ENCODE data around the gene GLB1L3. TPM values are rescaled to one million over a fixed set of nuclear protein-coding genes. Genes with fewer than 3 reads are reported as not detected.

GLB1L3 gene, protein sequence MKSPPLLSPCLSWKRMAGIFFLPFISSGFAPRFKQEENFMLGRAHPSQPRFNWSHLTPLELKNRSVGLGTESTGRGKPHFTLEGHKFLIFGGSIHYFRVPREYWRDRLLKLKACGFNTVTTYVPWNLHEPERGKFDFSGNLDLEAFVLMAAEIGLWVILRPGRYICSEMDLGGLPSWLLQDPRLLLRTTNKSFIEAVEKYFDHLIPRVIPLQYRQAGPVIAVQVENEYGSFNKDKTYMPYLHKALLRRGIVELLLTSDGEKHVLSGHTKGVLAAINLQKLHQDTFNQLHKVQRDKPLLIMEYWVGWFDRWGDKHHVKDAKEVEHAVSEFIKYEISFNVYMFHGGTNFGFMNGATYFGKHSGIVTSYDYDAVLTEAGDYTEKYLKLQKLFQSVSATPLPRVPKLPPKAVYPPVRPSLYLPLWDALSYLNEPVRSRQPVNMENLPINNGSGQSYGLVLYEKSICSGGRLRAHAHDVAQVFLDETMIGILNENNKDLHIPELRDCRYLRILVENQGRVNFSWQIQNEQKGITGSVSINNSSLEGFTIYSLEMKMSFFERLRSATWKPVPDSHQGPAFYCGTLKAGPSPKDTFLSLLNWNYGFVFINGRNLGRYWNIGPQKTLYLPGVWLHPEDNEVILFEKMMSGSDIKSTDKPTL
- total RNA-seq (2014; rRNA removed; shearing (Covaris generic)), result 0.03 and 0.10 TPM in 2 replicates
- polyA plus RNA-seq (2015; cell fraction: cytosol; rRNA removed), result 0.06 and 0.12 TPM in 2 replicates
- 0.11 and 0.14 TPM in 2 replicates for polyA plus RNA-seq (2015; cell fraction: nucleus; rRNA removed)

DNA sequence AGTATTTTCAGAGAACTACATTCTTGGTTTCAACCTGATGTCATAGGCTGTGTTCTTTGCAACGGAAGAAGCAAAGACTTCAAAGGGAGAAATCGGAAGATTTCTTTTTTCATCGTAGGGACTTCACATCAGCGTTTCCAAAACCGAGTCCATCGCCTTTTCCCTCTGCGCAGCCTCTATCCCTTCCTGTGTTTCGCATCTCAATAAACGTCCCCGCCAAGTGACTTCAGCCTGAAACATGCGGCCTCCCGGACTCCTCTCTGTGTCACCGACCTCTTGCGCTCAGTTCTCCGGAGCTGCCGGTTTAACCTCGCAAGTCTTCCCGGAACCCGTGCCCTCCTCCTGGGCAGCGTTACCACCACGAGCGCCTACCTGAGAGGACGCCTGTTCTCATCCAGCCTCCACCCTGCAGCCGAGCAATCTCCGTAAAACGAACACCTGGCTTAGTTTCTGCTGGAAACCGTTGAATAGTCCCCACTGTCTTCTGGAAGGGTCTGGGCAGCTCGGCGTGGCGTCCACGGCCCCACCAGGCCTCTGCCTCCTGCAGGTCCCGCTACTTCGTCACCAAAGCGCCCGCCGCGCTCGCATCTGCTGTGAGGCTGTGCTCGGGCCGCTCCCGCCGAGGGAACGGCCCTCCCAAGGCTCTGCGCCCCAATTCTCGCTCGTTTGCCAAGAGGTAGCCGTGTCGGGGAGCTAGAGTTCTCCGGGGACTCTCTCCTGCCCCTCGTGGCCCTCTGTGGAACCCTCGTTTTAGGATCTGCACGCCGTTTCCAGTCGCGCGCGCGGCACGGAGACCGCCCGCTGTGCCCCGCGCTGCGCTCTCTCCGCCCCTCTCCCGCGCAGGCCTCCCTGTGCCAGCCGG is at the start of gene GLB1L3:
TSS of gene GLB1L3 (plus strand) at position 846 of the 862 bp plus-strand sequence. CDS start 362 bp downstream, outside the sequence.
- no peak for DNase-seq (ENCODE audit: low read depth)

DNA sequence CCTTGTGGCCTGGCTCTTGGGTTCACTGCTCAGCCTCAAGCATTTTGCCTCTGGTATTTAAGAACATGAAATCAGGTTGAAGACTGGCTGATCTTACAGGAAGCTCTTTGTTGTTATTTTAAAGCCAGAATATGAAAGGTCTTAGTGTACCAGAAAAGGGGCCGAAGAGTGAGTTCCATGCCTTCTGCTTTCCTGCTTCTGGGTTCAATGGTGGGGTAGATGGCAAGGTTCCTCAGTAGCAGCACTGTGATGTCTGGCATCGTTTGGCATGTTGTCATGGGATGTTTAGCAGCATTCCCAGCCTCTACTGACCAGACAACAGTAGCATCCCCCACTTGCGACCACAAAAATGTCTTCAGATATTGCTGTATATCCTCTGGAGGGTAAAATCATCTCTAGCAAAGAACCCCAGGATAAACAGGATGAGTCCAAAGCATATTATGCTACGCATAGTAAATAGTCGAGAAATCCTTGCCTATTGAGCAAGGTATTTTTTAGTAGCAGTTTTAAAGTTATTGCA is 49.3 kb upstream of the GLB1L3 start:
- DNase-seq (ENCODE audit: low read depth), result no peak

DNA sequence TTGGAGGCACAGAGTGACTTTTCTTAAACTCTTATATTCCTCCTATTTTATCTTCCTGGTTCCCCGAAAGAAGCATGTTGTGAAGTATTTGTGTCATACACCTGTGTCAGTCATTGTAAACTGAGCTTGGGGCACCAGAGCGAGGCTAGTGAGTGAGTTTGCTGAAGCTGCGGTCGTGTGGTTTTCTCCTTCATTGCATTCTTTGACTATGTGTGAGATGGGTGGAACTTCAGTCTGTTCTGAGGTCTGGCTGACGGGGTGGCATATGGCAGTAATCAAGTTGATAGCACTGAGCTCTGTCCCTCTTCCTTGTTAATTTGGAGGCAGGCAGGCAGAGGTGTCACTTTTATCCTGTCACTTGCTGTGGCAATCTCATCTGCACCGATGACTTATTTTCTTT is 47.6 kb upstream of the GLB1L3 start:
- DNase-seq (ENCODE audit: low read depth), result no peak

DNA sequence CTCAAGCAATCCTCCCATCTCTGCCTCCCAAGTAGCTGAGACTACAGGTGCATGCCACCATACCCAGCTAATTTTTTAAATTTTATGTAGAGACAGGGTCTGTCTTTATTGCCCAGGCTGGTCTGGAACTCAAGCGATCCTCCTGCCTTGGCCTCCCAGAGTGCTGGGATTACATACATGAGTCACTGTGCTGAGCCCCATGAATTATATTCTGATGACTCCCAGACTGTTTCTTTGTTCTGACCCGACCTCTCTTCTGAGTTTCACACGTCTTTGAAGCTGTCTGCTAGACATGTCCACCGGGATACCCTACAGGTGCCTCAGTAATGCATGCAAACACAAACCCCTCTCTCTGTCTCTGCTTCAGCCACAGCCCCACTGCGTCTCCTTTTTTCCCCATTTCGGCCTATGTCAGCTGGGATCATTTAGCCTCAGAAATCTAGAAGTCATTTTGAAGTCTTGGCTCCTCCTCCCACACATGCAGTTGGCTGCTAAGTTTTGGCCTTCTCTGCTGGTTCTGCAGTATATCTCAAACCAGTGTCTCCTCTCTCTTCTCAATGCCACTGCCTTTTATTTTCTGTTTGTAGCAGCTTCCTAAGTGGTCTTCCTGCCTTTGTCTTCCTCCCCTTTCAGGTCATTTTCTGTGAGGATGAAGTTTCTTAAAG is 46.9 kb upstream of the GLB1L3 start:
- no peak for DNase-seq (ENCODE audit: low read depth)

DNA sequence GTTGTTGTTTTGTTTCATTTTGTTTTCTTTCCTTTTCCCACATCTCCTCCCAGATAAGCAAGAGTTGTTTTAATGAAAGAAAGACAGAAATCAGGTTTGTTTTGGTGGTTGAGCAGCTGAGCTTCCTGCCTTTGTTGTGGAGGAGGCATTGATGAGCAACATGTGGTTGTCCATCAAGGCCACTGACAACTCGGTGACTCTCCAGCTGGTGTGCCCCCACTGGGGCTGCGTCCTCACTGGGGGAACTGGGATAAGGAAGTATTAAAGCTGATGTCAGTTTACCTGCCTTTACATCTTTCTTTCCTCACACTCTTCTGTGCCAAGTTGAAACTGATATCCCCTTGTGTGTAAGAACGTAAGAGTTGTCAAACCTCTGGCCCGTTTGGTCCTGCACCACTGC is 45.8 kb upstream of the GLB1L3 start:
- no peak for DNase-seq (ENCODE audit: low read depth)

DNA sequence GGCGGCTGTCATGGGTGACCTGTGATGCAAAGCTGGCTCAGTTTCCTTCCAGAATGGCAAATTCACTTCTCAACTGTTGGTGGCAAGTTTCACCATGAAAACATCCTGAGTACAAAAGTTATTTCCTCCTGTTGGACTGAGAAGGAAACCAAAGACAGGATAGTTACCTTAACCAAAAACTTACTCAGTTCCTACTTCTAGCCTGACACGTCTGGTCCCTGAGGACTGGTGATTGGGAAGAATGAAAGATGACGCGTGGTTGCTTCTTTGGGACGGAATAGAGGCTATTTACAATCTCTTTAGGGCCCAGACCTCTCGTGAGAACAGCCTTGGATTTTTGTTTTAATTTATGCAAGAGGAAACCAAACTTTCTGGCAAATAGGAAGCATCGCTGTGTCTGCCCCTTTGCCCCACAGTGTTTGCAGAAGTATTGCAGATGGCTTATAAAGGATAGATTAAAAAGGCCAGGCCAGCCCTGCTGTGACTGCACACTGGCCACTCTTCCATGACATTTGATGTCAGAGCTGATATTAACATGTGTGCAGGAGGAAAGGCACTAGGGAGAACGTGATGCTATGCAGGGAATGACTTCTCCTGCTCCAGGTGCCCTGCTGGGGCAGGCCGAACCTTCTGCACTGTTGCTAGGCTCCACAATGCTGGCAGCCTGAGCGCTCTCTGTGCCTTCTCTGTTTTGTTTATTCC is 44.1 kb upstream of the GLB1L3 start:
- DNase-seq (ENCODE audit: low read depth), result no peak

DNA sequence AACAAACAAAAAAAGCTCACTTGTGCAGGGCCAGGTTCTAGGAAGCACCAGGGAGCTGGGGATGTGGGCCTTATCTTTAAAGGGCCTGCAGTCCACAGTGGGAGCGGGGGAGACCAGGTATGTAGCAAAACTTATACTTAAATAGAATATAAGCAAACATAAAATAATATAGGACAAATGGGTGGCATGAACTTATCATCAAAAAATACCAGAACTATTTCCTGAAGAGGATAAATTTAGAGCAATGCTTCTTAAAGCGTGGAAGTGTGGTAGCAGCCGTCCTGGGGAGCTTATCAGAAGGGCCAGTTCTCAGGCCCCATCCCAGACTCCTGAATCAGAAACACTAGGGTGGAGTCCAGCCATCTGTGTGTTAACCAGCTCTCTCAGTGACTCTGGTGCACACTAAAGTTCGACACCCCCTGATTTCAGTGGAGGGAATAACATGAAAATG is 42.4 kb upstream of the GLB1L3 start:
- no peak for DNase-seq (ENCODE audit: low read depth)

DNA sequence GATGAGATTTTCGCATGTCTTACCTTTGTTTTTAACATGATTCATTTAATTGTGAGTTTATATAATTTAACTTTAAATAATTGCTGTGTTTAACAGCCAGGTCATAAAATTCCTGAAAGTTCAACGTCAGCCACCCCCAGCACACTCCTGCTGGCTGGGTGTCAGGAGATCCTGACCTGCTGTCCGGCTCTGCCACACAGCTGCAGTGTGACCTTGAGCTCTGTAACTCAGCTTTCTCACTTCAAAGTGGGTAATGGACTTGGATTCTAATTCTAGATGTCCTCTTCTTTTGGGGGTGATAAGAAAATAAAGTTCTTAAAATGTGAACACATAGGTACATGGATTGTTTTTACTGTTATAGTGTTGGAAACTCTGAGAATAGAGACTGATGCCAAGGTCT is 40.8 kb upstream of the GLB1L3 start:
- no peak for DNase-seq (ENCODE audit: low read depth)

DNA sequence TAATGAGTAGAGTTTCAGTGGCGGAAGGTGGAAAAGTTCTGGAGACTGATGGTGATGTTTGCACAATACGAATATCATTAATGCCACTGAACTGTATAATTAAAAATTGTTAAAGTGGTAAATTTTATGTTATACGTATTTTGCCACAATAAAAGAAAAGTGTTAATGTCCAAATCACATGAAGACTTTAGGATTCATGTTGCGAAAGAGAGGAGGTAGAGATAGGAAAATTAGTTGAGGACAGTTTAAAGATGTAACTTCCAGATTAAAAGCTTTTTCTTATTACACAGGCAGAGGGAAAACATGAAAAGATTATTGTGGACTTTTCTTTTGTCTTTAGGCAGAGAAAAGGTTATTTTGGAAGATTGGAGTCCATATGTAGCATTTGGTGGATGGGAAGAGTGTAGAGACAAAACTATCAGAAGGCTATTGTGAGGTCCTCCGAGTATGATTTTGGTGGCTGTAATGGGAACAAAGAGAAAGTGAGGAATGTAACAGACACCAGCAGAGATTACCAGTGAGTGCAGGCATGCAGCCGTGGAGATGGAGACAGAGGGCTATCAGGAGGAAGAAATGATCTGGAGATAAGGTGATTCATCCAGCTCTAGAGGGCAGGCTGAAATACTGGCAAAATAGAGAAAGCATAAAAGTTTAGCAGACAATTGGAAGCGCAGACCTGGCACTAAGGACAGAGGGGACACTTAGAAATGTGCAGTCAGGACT is 39.2 kb upstream of the GLB1L3 start:
- no peak for DNase-seq (ENCODE audit: low read depth)

DNA sequence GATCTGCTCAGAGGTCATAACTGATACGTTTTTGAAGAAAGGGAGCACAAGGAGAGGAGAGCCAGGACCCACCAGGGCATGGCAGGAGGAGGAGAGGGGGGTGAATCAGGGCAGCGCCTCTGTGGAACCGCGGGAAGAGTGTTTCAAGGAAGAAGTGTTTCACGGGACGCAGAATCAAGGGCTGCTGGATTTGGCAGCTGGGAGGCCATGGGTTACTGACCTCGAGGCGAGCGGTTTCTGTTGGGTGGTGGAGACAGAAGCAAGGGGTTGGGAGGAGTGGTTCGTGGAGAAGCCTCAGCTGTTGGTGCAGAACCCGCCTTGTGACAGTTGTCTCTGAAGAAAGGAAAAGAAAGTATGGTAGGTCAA is 38.6 kb upstream of the GLB1L3 start:
- DNase-seq (ENCODE audit: low read depth), result no peak

DNA sequence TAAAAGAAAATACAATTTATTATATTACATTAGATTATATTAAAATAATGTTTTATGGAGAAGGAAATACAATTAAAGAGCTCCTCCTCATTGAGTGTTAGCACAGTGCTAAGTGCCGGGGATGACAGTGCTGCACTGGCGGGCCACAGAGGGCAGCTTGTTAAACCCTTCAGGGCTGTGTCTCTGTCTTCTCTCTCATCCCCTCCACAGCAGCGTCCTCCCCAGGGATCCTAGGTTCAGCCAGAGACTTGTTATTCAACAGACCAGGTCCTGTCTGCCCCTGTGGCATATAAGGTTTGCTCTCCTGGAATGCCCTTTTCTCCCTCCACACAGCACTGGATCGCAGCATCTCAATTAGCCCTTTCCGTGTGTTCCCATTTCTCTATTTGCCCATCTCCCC is 37.2 kb upstream of the GLB1L3 start:
- no peak for DNase-seq (ENCODE audit: low read depth)

DNA sequence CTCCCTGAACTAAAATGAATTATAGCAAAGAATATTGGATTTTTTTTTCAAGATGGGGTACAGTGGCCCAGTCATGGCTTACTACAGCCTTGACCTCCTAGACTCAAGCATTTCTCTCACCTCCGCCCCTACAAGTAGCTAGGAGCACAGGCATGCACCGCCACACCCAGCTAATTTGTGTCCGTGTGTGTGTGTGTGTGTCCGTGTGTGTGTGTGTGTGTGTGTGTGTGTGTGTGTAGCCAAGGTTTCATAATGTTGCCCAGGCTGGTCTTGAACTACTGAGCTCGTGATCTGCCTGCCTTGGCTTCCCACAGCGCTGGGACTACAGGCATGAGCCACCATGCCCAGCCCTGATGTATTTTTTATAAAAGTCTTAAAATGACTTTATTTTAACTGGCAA is 35.6 kb upstream of the GLB1L3 start:
- no peak for DNase-seq (ENCODE audit: low read depth)

DNA sequence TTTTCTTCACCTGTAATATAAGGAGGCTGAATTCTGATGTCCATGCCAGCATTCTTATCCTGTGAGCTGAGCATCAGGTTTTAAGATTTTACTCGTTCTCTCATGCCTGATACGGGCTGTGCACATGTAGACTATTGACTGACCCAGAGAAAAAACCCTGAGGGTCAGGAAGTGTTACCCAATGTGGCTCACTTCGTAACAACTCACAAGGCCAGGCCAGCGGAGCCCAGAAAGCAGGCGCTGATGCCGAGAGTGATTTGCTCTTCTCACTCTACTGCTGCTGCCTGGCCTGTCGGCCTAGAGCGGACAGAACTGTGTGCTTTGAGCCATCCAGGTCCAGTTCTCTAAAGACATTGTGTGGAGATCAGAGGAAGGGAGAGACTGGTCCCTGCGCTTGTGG is 33.8 kb upstream of the GLB1L3 start:
- no peak for DNase-seq (ENCODE audit: low read depth)

DNA sequence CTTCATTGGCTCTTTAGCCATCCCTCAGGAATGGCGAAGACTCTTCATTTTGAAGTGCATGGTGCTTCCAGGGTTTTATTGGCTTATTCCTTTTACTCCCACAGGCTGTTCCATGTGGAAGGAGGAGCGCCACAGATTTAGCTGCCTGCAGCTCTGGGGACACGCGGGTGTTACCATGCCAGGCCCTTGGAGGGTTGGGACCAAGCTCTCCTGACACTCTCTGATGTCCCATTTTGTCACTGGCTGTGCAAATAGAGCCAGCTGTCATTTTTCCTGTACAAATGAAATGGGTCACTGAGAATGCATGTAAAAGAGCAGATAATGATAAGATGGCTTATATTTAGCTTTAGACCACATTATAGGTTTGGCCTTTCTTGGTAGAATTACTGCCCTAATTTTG is 32.3 kb upstream of the GLB1L3 start:
- DNase-seq (ENCODE audit: low read depth), result no peak

DNA sequence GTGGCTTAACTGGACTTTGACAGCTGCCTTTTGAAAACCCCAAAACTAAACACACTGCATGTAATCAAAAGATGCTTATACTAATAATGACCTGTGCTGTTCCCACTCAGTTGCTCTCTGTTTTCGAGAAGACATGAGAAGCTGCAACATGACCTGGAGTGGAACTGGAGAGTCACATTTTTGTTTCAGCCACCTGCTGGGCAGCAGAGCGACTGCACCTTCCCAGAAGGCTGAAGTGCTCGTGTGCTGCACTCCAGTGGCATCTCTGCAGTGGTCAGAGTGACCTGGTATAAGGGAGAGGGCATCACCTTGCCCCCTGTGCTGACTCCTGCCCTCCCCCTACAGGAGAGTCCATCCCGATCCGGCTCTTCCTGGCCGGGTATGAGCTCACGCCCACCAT is 31.6 kb upstream of the GLB1L3 start:
- DNase-seq (ENCODE audit: low read depth), result no peak

DNA sequence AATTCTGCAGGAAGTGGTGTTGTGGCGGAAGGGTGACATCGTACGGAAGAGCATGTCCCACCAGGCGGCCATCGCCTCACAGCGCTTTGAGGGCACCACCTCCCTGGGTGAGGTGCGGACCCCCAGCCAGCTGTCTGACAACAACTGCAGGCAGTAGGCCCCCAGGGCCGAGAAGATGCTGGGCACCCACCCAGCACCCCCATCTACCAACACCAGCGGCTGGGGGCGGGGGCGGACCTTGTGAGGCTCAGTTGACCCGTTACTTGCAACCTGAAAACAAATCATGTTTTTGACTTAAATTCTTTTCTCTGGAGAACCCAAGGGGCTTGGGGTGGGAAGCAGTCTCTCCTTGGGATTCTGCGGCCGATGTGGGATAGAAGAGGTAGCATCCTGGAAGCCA is 30.7 kb upstream of the GLB1L3 start:
- no peak for DNase-seq (ENCODE audit: low read depth)

DNA sequence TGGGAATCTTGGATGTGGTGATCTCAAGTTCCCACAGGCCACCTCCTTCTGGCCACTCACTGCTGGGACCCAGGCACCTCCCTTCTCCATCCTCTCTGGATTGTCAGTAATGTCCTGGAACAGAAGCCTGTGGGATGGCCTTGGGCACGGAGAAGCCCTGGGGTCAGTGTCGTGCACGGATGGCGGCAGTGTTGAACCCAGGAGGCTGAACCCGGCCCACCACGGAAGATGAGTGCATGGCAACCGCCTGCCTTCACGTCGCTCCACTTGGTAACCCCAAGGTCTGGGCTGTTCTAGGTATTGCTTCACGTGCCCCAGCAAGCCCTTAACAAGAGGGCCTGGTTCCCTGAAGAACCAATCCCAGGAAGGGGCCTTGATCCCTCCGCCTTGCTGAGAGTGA is 30.1 kb upstream of the GLB1L3 start:
- no peak for DNase-seq (ENCODE audit: low read depth)

DNA sequence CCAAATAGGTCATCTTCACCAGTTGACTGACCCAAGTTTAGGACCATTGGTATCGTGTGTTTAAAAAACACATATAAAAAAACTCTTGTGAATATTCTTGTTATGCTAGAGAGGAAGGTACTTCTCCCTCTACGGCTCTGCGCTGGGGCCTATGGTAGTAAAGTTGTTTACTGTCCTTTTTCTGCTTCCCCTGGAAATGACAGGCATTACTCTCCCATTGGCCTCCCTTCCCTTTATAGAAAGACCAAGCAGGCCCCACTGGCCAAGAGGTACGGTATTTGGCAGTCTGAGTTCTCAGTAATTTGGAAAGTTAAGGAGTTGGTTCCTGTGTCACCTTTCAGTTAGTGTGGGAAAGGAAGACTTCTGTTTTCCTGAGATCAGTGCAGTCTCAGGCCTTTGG is 29.5 kb upstream of the GLB1L3 start:
- DNase-seq (ENCODE audit: low read depth), result no peak

DNA sequence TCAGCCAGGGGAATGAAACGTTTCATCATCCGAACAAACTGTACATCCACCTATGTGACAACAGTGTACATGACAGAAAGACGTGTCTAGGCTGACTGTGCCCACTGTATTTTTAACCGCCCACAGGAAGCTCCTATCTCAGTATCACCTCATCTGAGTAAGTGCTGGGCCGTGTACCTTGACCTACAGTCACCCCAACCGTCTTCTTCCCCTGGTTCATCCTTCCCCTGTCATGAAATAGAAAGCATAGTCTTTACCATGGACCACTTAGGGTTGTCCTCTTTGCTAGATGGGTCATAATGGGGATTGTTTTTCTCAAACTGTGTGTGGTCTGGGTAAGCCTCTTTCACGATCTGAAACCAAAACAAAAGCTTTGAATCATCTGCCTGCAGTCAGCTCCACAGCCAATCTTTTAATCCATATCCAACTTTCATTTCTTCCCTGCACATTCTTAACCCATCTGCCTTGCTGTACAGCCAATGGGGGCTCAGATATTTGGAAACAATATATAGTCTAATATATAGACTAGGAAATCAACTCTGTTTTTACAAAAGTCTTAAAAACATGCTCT is 27.2 kb upstream of the GLB1L3 start:
- DNase-seq (ENCODE audit: low read depth), result no peak
